ENCODE measurements around the gene MED15.
"Not testable (repeated sequence)": the region's sequence is repeated elsewhere in the genome, so short reads cannot be mapped to it uniquely, and the experiment has no call there.

The MED15 gene

DNA sequence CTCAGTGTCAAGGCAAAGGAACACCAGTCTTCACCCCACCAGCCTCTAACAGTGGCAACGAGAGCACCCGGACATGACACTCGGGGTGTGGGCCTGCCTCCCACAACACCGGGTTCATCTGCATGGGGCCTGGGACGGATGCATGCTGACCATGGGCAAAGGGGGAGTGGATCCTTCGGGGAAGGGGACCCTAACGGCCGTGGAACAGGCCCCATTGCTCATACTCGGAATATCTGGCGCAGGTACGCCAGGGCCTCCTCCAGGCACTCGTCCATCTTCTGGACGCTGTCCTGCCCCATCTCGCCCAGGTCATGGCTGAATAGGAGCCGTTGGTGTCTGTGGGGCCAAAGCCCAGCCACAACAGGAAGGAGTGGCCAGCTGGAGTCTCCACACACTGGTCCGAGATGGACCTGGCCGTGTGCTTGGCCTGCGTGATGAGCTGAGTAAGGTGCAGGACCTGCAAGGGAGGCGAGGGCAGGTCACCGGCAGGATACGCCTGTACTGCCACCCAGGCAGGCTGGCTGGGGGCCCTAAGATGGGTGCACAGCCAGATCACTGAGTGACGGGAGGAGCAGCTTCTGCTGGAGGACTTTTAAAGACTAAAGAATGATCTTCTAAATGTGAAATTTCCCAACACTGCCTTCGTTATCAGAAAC lies 96.8 kb downstream of the MED15 start:
- no peak for DNase-seq (ENCODE audit: low spot score)

GRCh38 chr22:20604776-20605221 lies 97.4 kb downstream of the MED15 start:
- DNase-seq (ENCODE audit: low spot score) = no peak

- no peak for DNase-seq (ENCODE audit: low spot score)
Observed at GRCh38 chr22:20605328-20605727, 97.9 kb downstream of the MED15 start.

DNA sequence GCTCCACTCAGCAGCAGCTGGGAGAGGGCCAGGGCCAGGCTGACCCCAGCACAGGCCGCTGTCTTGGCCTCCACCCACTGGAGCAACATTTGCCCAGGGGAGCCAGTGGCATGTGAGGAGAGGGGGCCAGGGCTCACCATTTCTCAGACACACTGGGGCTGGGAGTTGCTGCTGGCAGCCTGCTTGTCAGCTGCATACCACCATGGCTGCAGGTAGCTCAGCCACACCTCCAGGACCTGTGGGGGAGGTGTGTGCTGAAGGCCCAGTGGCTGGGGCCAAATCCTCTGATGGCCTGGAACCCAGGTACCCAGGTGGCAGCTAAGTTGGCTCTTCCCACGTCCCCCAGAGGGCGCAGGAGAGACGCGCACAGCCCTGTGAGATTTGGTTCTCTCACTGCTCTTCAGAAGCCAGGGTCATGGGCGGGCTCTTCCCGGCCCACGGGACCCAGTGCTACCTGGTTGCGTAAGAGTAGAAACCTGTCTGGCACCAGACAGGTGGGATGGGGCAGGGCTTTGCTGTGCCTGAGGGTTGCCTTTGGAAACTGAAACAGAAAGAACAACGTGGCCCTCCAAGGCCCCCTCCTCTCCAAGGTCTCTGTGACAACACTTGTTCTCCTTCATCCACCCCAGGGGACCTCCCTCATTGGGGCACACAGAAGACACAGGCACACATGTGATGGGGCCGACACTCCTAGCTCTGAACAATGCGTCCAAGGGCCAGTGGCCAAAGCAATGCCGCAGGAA lies 98.8 kb downstream of the MED15 start:
- peak; percentile 47 for DNase-seq (ENCODE audit: low spot score)

- no peak for DNase-seq (ENCODE audit: low spot score)
Observed at GRCh38 chr22:20606784-20607128, 99.3 kb downstream of the MED15 start.

DNA sequence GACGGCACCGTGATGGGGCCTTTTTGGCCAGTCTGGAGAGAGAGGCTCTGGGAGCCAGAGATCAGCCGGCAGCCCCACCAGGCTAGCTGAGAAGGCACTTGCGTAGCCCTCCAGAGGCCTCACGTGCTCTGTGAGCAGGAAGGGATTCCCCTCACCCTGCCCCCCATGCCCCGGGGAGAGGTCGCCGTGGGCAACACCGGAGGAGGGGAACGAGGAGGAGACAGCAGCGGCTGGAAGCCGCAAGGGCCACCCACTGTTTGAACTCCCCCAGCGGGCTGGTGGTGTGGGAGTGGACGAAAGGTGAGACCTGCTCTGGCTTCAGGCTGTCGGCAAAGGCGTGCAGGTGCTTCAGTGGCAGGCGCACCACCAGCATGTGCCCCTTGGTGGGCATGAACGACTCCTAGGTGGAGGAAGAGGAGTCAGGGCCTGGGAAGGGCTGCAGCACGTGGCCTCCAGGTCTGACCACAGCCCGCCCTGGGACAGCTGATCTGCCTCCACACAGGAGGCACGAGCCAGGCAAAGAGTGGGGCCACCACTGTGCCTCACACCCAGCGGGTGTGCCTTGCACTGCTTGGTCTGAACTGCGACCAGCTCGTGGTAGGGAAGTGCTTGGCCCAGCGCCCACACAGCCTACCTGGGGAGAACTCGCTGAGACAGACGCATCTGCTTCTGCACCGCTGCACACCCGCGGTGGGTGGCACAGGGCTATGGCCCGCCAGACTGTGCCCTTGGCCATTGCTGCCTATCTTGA lies 99.9 kb downstream of the MED15 start:
- DNase-seq (ENCODE audit: low spot score) = no peak

DNA sequence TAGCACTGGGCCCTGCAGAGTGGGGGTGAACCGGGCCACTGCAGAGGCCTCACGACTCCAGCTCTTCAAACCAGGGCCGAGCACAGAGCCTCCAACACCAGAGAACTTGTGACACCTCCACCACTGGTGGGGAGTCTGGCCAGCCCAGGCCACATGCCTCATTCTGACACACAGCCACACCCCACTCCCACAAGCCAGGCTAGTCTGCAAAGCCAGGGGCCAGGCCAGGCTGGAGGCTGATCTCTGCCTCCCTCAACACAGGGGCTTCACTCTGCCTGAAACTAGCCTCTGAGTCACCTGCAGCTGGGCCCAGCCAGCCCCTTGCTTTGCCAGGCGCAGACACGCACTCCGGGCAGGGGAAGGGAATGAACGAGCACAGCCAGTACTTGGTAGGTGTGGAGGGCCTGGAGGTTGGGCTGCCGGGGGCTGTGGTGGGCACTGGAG lies 102.9 kb downstream of the MED15 start:
- no peak for DNase-seq (ENCODE audit: low spot score)

GRCh38 chr22:20610757-20611156 lies 103.3 kb downstream of the MED15 start:
- DNase-seq (ENCODE audit: low spot score) = no peak

GRCh38 chr22:20611418-20611817 lies 104.0 kb downstream of the MED15 start:
- DNase-seq (ENCODE audit: low spot score) = no peak

- peak; percentile 23 for DNase-seq (ENCODE audit: low spot score)
Observed at GRCh38 chr22:20613301-20613700, 105.9 kb downstream of the MED15 start.

GRCh38 chr22:20615021-20615420 lies 107.6 kb downstream of the MED15 start:
- no peak for DNase-seq (ENCODE audit: low spot score)

DNA sequence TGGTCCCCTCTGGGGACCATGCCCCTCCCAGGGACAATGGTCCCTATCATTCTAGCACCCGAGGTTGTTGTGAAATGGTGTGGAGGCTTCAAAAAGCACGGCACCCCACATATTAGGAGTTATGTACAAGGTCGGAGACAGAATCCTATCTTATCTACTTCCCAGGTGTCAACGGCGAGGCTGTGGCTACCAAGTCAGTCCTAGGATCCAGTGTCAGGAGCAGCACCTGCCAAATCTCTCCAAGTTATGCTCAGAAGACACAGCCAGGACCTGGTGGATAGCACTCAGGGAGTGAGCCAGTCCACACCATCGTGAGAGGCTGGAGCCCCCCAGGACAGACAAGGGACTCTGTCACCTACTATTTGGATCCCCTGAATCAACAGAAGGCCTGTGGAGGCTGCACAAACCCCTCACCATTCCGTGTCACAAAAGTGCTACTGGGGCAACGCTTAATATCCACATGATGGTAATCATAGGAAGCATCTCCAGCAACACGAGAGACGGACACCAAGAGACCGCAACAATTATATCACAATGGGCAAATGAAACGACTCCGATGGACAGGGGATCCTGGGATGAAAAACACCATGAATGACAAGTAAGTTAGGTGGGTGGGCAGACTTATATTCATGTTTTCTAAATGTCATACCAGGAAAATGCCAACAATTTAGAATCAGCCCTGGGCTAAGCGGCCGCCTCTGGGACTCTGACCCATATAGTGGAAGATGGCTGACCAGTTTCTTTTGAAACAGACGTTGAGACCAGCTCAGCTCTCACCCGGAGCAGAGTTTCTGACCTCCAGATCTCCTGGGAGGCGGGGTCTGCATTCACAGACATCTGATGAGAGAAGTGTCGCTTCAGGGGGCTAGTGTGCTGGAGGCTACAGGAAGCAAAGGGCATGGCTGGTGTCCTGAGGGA lies 108.4 kb downstream of the MED15 start:
- no peak for DNase-seq (ENCODE audit: low spot score)

DNA sequence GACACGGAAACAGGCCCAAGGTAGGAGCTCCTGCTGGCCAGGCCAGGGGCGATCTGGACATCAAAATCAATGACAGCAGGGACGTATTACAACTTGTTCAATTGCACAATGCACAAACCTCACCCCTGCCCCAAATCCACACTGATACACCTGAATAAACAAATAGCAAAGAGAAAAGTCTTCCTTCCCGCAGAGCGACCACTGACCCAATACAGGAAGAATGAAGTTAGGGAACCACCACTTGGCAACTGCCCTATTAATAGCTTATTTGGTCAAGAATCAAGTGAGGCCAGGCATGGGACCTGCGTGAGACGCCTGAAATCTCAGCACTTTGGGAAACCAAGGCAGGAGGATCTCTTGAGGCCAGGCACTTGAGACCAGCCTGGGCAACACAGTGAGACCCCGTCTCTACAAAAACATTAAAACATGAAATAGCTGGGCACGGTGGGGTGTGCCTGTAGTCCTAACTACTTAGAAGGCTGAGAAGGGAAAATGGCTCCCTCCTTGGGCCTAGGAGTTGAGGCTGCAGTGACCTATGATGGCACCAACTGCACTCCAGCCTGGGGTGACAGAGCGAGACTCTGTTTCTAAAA lies 109.1 kb downstream of the MED15 start:
- DNase-seq (ENCODE audit: low spot score) = no peak

DNA sequence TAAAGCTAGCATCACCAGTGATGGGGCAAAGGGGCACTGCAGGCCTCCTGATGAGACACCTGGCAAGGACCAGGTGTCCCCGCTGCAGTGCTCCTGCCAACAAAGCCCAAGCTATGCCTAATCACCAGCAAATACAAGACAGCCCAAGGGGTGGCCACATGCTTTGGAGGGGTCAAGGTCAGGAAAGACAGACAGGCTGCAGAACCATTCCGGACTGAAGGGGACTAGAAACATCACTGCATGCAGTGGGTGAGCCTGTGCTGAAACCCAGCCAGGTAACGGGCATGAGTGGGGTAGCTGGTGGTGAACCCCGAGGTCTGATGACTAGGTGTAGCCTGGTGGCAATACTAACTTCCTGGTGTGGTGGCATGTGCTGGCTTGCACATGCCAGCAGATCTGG lies 111.1 kb downstream of the MED15 start:
- DNase-seq (ENCODE audit: low spot score) = no peak

DNA sequence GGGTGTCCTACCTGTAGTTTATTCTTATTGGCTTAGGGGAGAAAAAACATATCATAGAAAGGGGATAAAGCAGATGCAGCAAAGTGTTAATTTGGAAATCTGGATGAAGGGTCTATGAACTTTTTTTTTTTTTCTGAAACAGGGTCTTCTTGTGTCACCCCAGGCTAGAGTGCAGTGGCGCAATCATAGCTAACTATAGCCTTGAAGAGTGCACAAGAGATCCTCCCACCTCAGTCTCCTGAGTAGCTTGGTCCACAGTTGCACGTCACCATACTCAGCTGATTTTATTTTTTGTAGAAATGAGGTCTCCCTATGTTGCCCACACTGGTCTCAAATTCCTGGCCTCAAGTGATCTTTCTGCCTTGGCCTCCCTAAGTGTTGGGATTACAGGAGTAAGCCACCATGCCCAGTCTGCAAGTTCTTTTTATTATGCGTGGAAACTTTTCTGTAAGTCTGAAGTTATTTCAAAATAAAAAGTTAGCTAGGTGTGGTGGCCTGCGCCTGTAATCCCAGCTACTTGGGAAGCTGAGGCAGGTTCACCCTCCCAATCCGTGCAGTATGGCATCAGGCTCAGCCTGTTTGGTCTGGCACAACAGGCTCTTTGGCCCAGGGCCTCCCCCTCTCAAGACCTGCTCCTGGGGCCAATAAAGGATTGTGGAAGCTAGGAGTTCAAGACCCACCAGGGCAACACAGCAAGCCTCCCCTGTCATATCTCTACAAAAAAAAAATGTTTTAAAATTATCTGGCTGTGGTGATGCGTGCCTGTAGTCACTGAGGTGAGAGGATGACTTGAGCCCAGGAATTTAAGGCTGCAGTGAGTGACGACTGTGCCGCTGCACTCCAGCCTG lies 111.9 kb downstream of the MED15 start:
- DNase-seq (ENCODE audit: low spot score) = no peak

- not testable (repeated sequence) for DNase-seq (ENCODE audit: low spot score)
Observed at GRCh38 chr22:20619893-20620194, 112.4 kb downstream of the MED15 start.

DNA sequence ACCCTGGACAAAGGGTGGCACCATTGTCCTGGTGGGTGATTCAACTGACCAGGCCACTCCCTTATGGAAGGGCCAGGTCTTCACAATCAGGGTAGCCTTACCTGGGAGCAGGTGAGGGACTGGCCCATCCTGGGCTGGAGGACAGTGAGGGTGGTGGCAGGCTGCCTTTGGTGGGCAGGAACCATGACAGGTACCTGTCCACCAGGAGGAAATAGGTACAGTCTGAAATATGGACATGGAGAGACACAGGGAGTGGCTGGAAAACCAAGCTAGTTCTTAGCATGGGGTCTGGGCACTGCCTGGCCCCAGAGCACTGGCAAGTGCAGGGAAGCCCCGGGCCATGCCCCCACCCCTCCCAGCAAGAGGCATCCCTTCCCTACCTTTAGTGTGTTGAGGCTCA lies 113.8 kb downstream of the MED15 start:
- no peak for DNase-seq (ENCODE audit: low spot score)

- no peak for DNase-seq (ENCODE audit: low spot score)
Observed at GRCh38 chr22:20622650-20623339, 115.4 kb downstream of the MED15 start.

- DNase-seq (ENCODE audit: low spot score) = no peak
Observed at GRCh38 chr22:20624161-20624616, 116.8 kb downstream of the MED15 start.

DNA sequence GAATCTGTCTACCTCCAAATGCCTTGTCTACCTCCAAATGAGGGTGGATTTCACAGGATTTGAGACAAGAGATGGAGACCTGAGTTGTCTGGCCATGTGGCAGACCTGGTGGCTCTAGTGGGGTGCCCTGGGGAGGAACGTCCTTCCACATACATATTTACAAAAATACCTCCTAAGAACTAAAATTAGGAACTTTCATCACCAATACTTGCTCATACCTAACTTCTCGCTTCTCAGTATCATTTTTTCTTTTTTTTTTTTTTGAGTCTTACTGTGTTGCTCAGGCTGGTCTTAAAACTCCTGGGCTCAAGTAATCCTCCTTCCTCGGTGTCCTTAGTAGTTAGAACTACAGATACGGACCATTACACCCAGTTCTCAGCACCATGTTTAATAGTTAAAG lies 117.9 kb downstream of the MED15 start:
- DNase-seq (ENCODE audit: low spot score) = no peak

All from Ammon's horn (tissue), 1 donor.